Measurements from ENCODE around the gene TBC1D22A.

TBC1D22A gene

GRCh38 chr22:47002692-47003091 is 240.2 kb downstream of the TBC1D22A start:
- no peak for DNase-seq

GRCh38 chr22:47005506-47006408 is 243.3 kb downstream of the TBC1D22A start:
- DNase-seq: no peak

GRCh38 chr22:47006433-47006832 is 244.0 kb downstream of the TBC1D22A start:
- DNase-seq: no peak

- DNase-seq: no peak
These were observed 244.4 kb downstream of the TBC1D22A start for GRCh38 chr22:47006869-47007268.

GRCh38 chr22:47007496-47007895 is 245.0 kb downstream of the TBC1D22A start:
- DNase-seq: no peak

GRCh38 chr22:47008208-47008885 is 245.9 kb downstream of the TBC1D22A start:
- DNase-seq: no peak

- DNase-seq: no peak
These were observed 247.1 kb downstream of the TBC1D22A start for GRCh38 chr22:47009304-47010101.

- DNase-seq: no peak
These were observed 247.8 kb downstream of the TBC1D22A start for GRCh38 chr22:47010211-47010610.

- DNase-seq: no peak
These were observed 248.8 kb downstream of the TBC1D22A start for GRCh38 chr22:47011131-47011858.

- DNase-seq: no peak
These were observed 249.4 kb downstream of the TBC1D22A start for GRCh38 chr22:47011859-47012258.

GRCh38 chr22:47012589-47013370 is 250.3 kb downstream of the TBC1D22A start:
- DNase-seq: no peak

- DNase-seq: no peak
These were observed 251.6 kb downstream of the TBC1D22A start for GRCh38 chr22:47013861-47014635.

- no peak for DNase-seq
These were observed 252.3 kb downstream of the TBC1D22A start for GRCh38 chr22:47014636-47015345.

GRCh38 chr22:47015589-47016178 is 253.2 kb downstream of the TBC1D22A start:
- no peak for DNase-seq

GRCh38 chr22:47016631-47017030 is 254.2 kb downstream of the TBC1D22A start:
- DNase-seq: no peak

GRCh38 chr22:47017245-47017644 is 254.8 kb downstream of the TBC1D22A start:
- DNase-seq: no peak

GRCh38 chr22:47018010-47018910 is 255.8 kb downstream of the TBC1D22A start:
- DNase-seq: no peak

GRCh38 chr22:47019012-47019790 is 256.8 kb downstream of the TBC1D22A start:
- DNase-seq: no peak
